HCT116 (cell line): ENCODE results near the gene GPR157. TPM values are rescaled to one million over a fixed set of nuclear protein-coding genes. Genes with fewer than 3 reads are reported as not detected.

Experiments
- ATAC-seq: fragments of 200-7000 bp; cut with Tn5 transposase; 2 replicates; pipeline ENCODE4 v1.9.1; 2020; ENCODE audit warnings: mild to moderate bottlenecking, moderate library complexity
- BruUV-seq: library from RNA; stranded (reverse); fragments of 400-500 nt; replicated peaks from 2 replicates; lab custom pipeline; 2021; lab: Mats Ljungman, UMichigan
- CTCF ChIA-PET: fragments of 300-600 bp; sonication (Branson Sonifier 250); formaldehyde crosslinking; loops from one replicate; lab custom pipeline; 2021; ENCODE audit warnings: antibody characterized with exemption; lab: Charles Lee
- POLR2A ChIA-PET: fragments of 300-600, 350-600 bp; sonication (Branson Sonifier 250); formaldehyde crosslinking; loops from one replicate; lab custom pipeline; 2021; ENCODE audit warnings: antibody characterized with exemption; lab: Charles Lee
- RAD21 ChIA-PET, 2 experiments: fragments of 300-600 bp; sonication (Branson Sonifier 250); formaldehyde crosslinking; loops; one replicate each; lab custom pipeline; 2023; ENCODE audit warnings: low total read pairs in 2 of 2; ENCODE audit not compliant: uncharacterized antibody in 2 of 2, unreplicated experiment in 2 of 2, low non-redundant PET in 1 of 2; lab: Charles Lee
- DNase-seq: peaks from one replicate; pipeline ENCODE4 v3.0.0-alpha.2; 2010; ENCODE audit warnings: low read depth, low spot score
- H2AFZ ChIP-seq: fragments of 200-600 bp; shearing (Covaris generic), sonication (generic); 2 replicates; pipeline ENCODE4 v1.6.1; 2017; ENCODE audit warnings: low read depth, mixed run types, mixed read lengths, antibody characterized with exemption, low read length; ENCODE audit not compliant: poor library complexity, severe bottlenecking
- H3K27ac ChIP-seq: 2 replicates; pipeline ENCODE4 v1.5.1; 2012; ENCODE audit warnings: low read depth, low read length
- H3K27me3 ChIP-seq: fragments of 200-600 bp; sonication (generic); 2 replicates; pipeline ENCODE4 v1.6.1; 2016; ENCODE audit warnings: mixed run types, low read length, mixed read lengths; ENCODE audit not compliant: insufficient read depth
- H3K36me3 ChIP-seq, 2 experiments: fragments of 200-500 bp in 1 of 2; fragments of 200-600 bp in 1 of 2; sonication (Bioruptor generic) in 1 of 2; sonication (generic) in 1 of 2; 2 replicates each; pipeline versions ENCODE4 v1.5.1 to v1.6.1; 2014 to 2016; ENCODE audit warnings: low read length in 2 of 2, inconsistent platforms in 1 of 2, mixed read lengths in 1 of 2, mixed run types in 1 of 2; ENCODE audit not compliant: insufficient read depth in 2 of 2, control insufficient read depth in 1 of 2
- H3K4me1 ChIP-seq, 2 experiments: fragments of 200-600 bp in 1 of 2; sonication (generic) in 1 of 2; 2 replicates each; pipeline versions ENCODE4 v1.5.1 to v1.6.1; 2012 to 2017; ENCODE audit warnings: low read length in 2 of 2, inconsistent platforms in 1 of 2, mild to moderate bottlenecking in 1 of 2, mixed read lengths in 1 of 2, mixed run types in 1 of 2, moderate library complexity in 1 of 2; ENCODE audit not compliant: insufficient read depth in 2 of 2, control insufficient read depth in 1 of 2
- H3K4me2 ChIP-seq: fragments of 200-600 bp; sonication (generic); 2 replicates; pipeline ENCODE4 v1.6.1; 2017; ENCODE audit warnings: mixed run types, low read length, mixed read lengths
- H3K4me3 ChIP-seq, 2 experiments: fragments of 200-600 bp in 1 of 2; sonication (generic) in 1 of 2; replicated peaks in 1 of 2; 2 replicates each; pipeline ENCODE4 v1.5.1; 2011 to 2016; ENCODE audit warnings: low read length in 2 of 2, control low read depth in 1 of 2, low read depth in 1 of 2, mild to moderate bottlenecking in 1 of 2, mixed read lengths in 1 of 2, mixed run types in 1 of 2
- H3K79me2 ChIP-seq: fragments of 200-600 bp; sonication (generic); 2 replicates; pipeline ENCODE4 v1.6.1; 2017; ENCODE audit warnings: mild to moderate bottlenecking, mixed run types, low read length, moderate library complexity, mixed read lengths; ENCODE audit not compliant: insufficient read depth
- H3K9ac ChIP-seq: fragments of 200-600 bp; sonication (generic); 2 replicates; pipeline ENCODE4 v1.6.1; 2016; ENCODE audit warnings: low read length, mixed read lengths
- H3K9me2 ChIP-seq: fragments of 200-600 bp; sonication (generic), shearing (Covaris generic); 2 replicates; pipeline ENCODE4 v1.6.1; 2017; ENCODE audit warnings: mixed run types, mild to moderate bottlenecking, moderate library complexity; ENCODE audit not compliant: insufficient read depth
- H3K9me3 ChIP-seq, 2 experiments: fragments of 200-500 bp in 1 of 2; fragments of 200-600 bp in 1 of 2; sonication (Bioruptor generic) in 1 of 2; sonication (generic) in 1 of 2; 2 replicates each; pipeline ENCODE4 v1.6.1; 2014 to 2017; ENCODE audit warnings: low read length in 2 of 2, mixed read lengths in 2 of 2, inconsistent platforms in 1 of 2, low read depth in 1 of 2, mild to moderate bottlenecking in 1 of 2, mixed run types in 1 of 2, moderate library complexity in 1 of 2; ENCODE audit not compliant: control insufficient read depth in 1 of 2, insufficient read depth in 1 of 2
- H4K20me1 ChIP-seq: fragments of 200-600 bp; sonication (generic), shearing (Covaris generic); 2 replicates; pipeline ENCODE4 v1.6.1; 2017; ENCODE audit warnings: mixed run types, mild to moderate bottlenecking, moderate library complexity; ENCODE audit not compliant: insufficient read depth
- ATF3 ChIP-seq: IDR thresholded peaks from 2 replicates; pipeline ENCODE4 v1.6.1; 2012
- CEBPB ChIP-seq: IDR thresholded peaks from 2 replicates; pipeline ENCODE4 v1.6.1; 2012; ENCODE audit warnings: low read depth
- EGR1 ChIP-seq: IDR thresholded peaks from 2 replicates; pipeline ENCODE4 v1.6.1; 2012; ENCODE audit warnings: low read depth
- ELF1 ChIP-seq: IDR thresholded peaks from 2 replicates; pipeline ENCODE4 v1.6.1; 2012; ENCODE audit warnings: low read depth, borderline replicate concordance
- EZH2 ChIP-seq: fragments of 200-600 bp; sonication (generic); IDR thresholded peaks from 2 replicates; pipeline ENCODE4 v1.6.1; 2017; ENCODE audit warnings: antibody characterized with exemption, mixed run types
- EZH2phosphoT487 ChIP-seq: fragments of 200-600 bp; IDR thresholded peaks from 2 replicates; pipeline ENCODE4 v1.6.1; 2018; ENCODE audit warnings: antibody characterized with exemption, borderline replicate concordance
- JUND ChIP-seq: IDR thresholded peaks from 2 replicates; pipeline ENCODE4 v1.6.1; 2012
- MAX ChIP-seq: IDR thresholded peaks from 2 replicates; pipeline ENCODE4 v1.6.1; 2012
- POLR2A ChIP-seq: IDR thresholded peaks from 2 replicates; pipeline ENCODE4 v1.7.0; 2011; ENCODE audit warnings: borderline replicate concordance; ENCODE audit not compliant: insufficient read depth, insufficient read length; ENCODE audit errors: extremely low read depth
- POLR2AphosphoS5 ChIP-seq: IDR thresholded peaks from 2 replicates; pipeline ENCODE4 v1.6.1; 2011; ENCODE audit warnings: mild to moderate bottlenecking, low read depth, low read length, moderate library complexity
- RAD21 ChIP-seq: IDR thresholded peaks from 2 replicates; pipeline ENCODE4 v1.6.1; 2012; ENCODE audit warnings: low read depth, mild to moderate bottlenecking
- SIN3A ChIP-seq: IDR thresholded peaks from 2 replicates; pipeline ENCODE4 v1.6.1; 2012; ENCODE audit warnings: low read depth
- SP1 ChIP-seq: IDR thresholded peaks from 2 replicates; pipeline ENCODE4 v1.6.1; 2012; ENCODE audit warnings: low read depth
- TCF7L2 ChIP-seq: IDR thresholded peaks from 2 replicates; pipeline ENCODE4 v1.7.0; 2011; ENCODE audit warnings: borderline replicate concordance, inconsistent platforms; ENCODE audit not compliant: insufficient read depth, insufficient read length; ENCODE audit errors: extremely low read depth
- YY1 ChIP-seq: IDR thresholded peaks from 2 replicates; pipeline ENCODE4 v1.6.1; 2011; ENCODE audit warnings: low read length, low read depth, moderate library complexity, mild to moderate bottlenecking; ENCODE audit not compliant: insufficient replicate concordance; ENCODE audit errors: extremely low read depth
- ZFX ChIP-seq: fragments of 450-650 bp; IDR thresholded peaks from 2 replicates; pipeline ENCODE4 v1.6.1; 2017
- ZNF274 ChIP-seq: fragments of 200-500 bp; sonication (Bioruptor generic); IDR thresholded peaks from 2 replicates; pipeline ENCODE4 v1.6.1; 2014; ENCODE audit warnings: mild to moderate bottlenecking, low read depth, low read length, inconsistent platforms
- intact Hi-C: fragments of 100-400 bp; cut with micrococcal nuclease; formaldehyde crosslinking; loops from 2 replicates; pipeline ENCODE4 v1.10.0; 2022
- total RNA-seq: library from RNA; stranded (reverse); gene quantifications from one replicate; pipeline ENCODE4 v1.2.1, GENCODE V29; 2021; ENCODE audit not compliant: unreplicated experiment
- TF ChIP-seq, protein P1 (sequence below): IDR thresholded peaks from 2 replicates; pipeline ENCODE4 v1.6.1; 2012; ENCODE audit warnings: low read depth
- TF ChIP-seq, protein P2 (sequence below): IDR thresholded peaks from 2 replicates; pipeline ENCODE4 v1.6.1; 2011; ENCODE audit warnings: mild to moderate bottlenecking, low read length, moderate library complexity; ENCODE audit not compliant: insufficient replicate concordance; ENCODE audit errors: extremely low read depth

The GPR157 gene
- total RNA-seq, 1 experiment from 2014 or later: 7.7 TPM

GRCh38 chr1:9152535-9152934, 23.6 kb upstream of the GPR157 start:
- Histone ChIP-seq H3K27me3 (no peaks in the 10 kb centered on the region), H3K36me3 (no peaks in the 10 kb centered on the region; a peak in 1 of 4 replicates), H3K27ac (no peak overlapping the region), H2AFZ (no peak overlapping the region), H3K4me2 (no peak overlapping the region), H3K9me2 (no peaks in the 10 kb centered on the region), H3K4me1 (no peaks in the 10 kb centered on the region), H4K20me1 (no peaks in the 10 kb centered on the region), H3K4me3 (no peak overlapping the region), H3K9me3 (no peaks in the 10 kb centered on the region), H3K9ac (no peak overlapping the region), H3K79me2 (peaks cover 15% of the 10 kb centered on the region; the same call in 1 of the 2 replicates)
- CTCF ChIA-PET: interaction anchor here (2.2 kb wide), 1 partner anchor 10 kb away, joined by 10 read pairs; no protein-coding TSS in a partner anchor
- BruUV-seq: no TSS peak
- intact Hi-C loops: no loop called here
- TF ChIP-seq, protein P1, sequence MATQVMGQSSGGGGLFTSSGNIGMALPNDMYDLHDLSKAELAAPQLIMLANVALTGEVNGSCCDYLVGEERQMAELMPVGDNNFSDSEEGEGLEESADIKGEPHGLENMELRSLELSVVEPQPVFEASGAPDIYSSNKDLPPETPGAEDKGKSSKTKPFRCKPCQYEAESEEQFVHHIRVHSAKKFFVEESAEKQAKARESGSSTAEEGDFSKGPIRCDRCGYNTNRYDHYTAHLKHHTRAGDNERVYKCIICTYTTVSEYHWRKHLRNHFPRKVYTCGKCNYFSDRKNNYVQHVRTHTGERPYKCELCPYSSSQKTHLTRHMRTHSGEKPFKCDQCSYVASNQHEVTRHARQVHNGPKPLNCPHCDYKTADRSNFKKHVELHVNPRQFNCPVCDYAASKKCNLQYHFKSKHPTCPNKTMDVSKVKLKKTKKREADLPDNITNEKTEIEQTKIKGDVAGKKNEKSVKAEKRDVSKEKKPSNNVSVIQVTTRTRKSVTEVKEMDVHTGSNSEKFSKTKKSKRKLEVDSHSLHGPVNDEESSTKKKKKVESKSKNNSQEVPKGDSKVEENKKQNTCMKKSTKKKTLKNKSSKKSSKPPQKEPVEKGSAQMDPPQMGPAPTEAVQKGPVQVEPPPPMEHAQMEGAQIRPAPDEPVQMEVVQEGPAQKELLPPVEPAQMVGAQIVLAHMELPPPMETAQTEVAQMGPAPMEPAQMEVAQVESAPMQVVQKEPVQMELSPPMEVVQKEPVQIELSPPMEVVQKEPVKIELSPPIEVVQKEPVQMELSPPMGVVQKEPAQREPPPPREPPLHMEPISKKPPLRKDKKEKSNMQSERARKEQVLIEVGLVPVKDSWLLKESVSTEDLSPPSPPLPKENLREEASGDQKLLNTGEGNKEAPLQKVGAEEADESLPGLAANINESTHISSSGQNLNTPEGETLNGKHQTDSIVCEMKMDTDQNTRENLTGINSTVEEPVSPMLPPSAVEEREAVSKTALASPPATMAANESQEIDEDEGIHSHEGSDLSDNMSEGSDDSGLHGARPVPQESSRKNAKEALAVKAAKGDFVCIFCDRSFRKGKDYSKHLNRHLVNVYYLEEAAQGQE: no peak
- TF ChIP-seq RAD21: no peak
- no peak for TF ChIP-seq SP1
- no peak for TF ChIP-seq POLR2AphosphoS5
- no peak for TF ChIP-seq CEBPB
- no peak for TF ChIP-seq SIN3A
- TF ChIP-seq EZH2phosphoT487: no peak
- TF ChIP-seq ZFX: no peak
- no peak for TF ChIP-seq EGR1
- TF ChIP-seq JUND: no peak
- TF ChIP-seq EZH2: no peak
- no peak for TF ChIP-seq POLR2A
- TF ChIP-seq MAX: no peak
- TF ChIP-seq YY1: no peak
- no peak for TF ChIP-seq TCF7L2
- TF ChIP-seq, protein P2, sequence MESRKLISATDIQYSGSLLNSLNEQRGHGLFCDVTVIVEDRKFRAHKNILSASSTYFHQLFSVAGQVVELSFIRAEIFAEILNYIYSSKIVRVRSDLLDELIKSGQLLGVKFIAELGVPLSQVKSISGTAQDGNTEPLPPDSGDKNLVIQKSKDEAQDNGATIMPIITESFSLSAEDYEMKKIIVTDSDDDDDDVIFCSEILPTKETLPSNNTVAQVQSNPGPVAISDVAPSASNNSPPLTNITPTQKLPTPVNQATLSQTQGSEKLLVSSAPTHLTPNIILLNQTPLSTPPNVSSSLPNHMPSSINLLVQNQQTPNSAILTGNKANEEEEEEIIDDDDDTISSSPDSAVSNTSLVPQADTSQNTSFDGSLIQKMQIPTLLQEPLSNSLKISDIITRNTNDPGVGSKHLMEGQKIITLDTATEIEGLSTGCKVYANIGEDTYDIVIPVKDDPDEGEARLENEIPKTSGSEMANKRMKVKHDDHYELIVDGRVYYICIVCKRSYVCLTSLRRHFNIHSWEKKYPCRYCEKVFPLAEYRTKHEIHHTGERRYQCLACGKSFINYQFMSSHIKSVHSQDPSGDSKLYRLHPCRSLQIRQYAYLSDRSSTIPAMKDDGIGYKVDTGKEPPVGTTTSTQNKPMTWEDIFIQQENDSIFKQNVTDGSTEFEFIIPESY: no peak
- TF ChIP-seq ELF1: no peak
- no peak for TF ChIP-seq ATF3
- no peak for TF ChIP-seq ZNF274
- POLR2A ChIA-PET: no interaction called here
- ATAC-seq: no peak
- RAD21 ChIA-PET: no interaction called here
- DNase-seq: no peak
